Measurements from ENCODE around the gene S100A8. TPM values are rescaled to one million over a fixed set of nuclear protein-coding genes. Genes with fewer than 3 reads are reported as not detected.

The S100A8 gene
- total RNA-seq, 1 donor from 2014 or later, result not detected

DNA sequence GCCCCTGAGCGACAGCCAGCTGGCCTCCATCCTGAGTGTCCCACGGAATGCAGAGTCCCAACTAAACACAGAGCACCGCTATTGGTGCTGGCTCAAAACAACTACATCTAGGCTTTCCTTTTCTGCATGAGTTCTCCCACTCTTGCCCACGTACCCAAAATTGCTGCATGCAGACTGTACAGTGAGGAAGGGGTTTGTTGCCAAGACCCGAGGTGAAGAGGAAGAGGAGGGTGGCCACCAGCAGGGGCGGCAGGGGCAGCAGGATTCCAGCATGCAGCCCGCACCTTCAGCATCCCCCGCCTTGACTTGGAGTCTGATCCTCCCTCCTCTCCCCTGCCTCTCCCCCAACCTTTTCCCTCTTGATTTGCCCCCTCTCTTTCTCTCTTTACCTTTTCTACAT lies 25.2 kb downstream of the S100A8 start:
- Mint-ChIP-seq H3K9me3 (ENCODE audit: unreplicated experiment) (no peaks in the 10 kb centered on the region), H3K4me3 (ENCODE audit: unreplicated experiment) (no peak overlapping the region), H3K27ac (ENCODE audit: unreplicated experiment) (no peak overlapping the region), H3K4me1 (ENCODE audit: low read depth, unreplicated experiment) (no peaks in the 10 kb centered on the region), H3K36me3 (ENCODE audit: low read depth, unreplicated experiment) (peaks cover 2% of the 10 kb centered on the region), H3K27me3 (ENCODE audit: low read depth, unreplicated experiment) (peaks cover 59% of the 10 kb centered on the region)
- Histone ChIP-seq H4K20me1 (ENCODE audit: insufficient read depth, low read length) (no peaks in the 10 kb centered on the region), H3K79me2 (ENCODE audit: insufficient read depth, low read length) (no peaks in the 10 kb centered on the region), H3K27ac (ENCODE audit: low read depth, low read length) (no peak overlapping the region), H3K4me3 (ENCODE audit: insufficient read depth, low read depth, low read length) (no peak overlapping the region), H3K9ac (ENCODE audit: low read length) (no peak overlapping the region), H3K4me1 (ENCODE audit: insufficient read depth, low read length) (no peaks in the 10 kb centered on the region), H3K4me2 (ENCODE audit: low read length) (no peak overlapping the region), H3K36me3 (ENCODE audit: insufficient read depth, low read length) (no peaks in the 10 kb centered on the region), H3K27me3 (ENCODE audit: insufficient read depth, low read length) (no peaks in the 10 kb centered on the region), H3K9me3 (ENCODE audit: insufficient read depth, low read depth, low read length) (no peaks in the 10 kb centered on the region), H2AFZ (ENCODE audit: low read depth, low read length) (no peak overlapping the region)
- no peak for TF ChIP-seq CTCF (IDR thresholded peaks at IDR 0.05; ENCODE audit: insufficient read depth, low read depth, low read length)
- TF ChIP-seq EZH2 (IDR thresholded peaks at IDR 0.05; ENCODE audit: insufficient read depth, low read length), result no peak
- FAIRE-seq (no peak), DNase-seq (ENCODE audit: low read depth) (no peak)

DNA sequence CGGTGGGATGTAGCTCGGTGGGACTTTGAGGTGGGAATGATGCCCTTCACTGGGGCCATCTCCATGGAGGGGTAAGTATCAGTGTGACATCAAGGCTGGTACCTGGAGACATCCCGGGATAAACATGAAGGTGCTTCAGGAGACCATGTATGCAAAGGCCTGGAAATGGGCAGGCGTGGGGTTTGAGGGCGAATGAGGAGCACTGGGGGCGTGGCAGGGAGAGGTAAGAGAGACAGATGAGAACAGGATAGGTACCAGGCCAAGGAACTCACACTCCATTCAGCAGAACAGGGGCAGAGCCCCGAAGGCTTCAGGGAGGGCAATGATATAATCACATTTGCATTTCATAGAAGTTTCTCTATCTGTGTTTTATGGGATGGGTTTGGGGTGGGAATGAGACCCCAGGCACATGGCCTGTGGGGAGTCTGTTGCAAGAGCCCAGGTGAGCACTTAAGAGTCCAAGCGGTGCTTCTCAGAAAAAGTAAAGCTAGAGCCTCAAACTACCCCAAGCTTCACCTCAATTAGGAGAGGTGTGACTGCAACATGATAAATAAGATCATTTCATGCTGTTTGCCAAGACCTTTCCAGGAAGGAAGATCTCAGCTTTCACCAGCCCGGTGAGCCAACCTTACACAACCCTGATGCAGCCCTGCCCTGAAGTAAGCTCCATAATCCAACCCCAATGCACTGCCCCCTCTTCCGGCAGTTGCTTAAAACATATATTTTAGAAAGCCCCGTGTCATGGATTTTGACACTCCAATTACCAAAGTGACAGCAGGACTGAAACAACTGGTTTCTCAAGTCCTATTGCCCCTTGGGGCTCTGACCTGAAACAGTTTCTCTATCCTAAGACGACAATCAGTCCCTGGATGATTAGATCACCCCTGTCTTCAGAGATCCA lies 25.9 kb downstream of the S100A8 start:
- Histone ChIP-seq H3K9ac (ENCODE audit: low read length) (no peak overlapping the region), H3K79me2 (ENCODE audit: insufficient read depth, low read length) (no peaks in the 10 kb centered on the region), H3K27me3 (ENCODE audit: insufficient read depth, low read length) (no peaks in the 10 kb centered on the region), H3K4me1 (ENCODE audit: insufficient read depth, low read length) (no peaks in the 10 kb centered on the region), H3K4me3 (ENCODE audit: insufficient read depth, low read depth, low read length) (no peak overlapping the region), H4K20me1 (ENCODE audit: insufficient read depth, low read length) (no peaks in the 10 kb centered on the region), H3K27ac (ENCODE audit: low read depth, low read length) (no peak overlapping the region), H3K4me2 (ENCODE audit: low read length) (no peak overlapping the region), H2AFZ (ENCODE audit: low read depth, low read length) (no peak overlapping the region), H3K9me3 (ENCODE audit: insufficient read depth, low read depth, low read length) (no peaks in the 10 kb centered on the region), H3K36me3 (ENCODE audit: insufficient read depth, low read length) (no peaks in the 10 kb centered on the region)
- Mint-ChIP-seq H3K4me1 (ENCODE audit: low read depth, unreplicated experiment) (no peaks in the 10 kb centered on the region), H3K27me3 (ENCODE audit: low read depth, unreplicated experiment) (peaks cover 58% of the 10 kb centered on the region), H3K36me3 (ENCODE audit: low read depth, unreplicated experiment) (peaks cover 2% of the 10 kb centered on the region), H3K27ac (ENCODE audit: unreplicated experiment) (peak overlapping the region; percentile 43), H3K9me3 (ENCODE audit: unreplicated experiment) (no peaks in the 10 kb centered on the region), H3K4me3 (ENCODE audit: unreplicated experiment) (no peak overlapping the region)
- DNase-seq (ENCODE audit: low read depth) (no peak), FAIRE-seq (no peak)
- TF ChIP-seq EZH2 (IDR thresholded peaks at IDR 0.05; ENCODE audit: insufficient read depth, low read length), result no peak
- TF ChIP-seq CTCF (IDR thresholded peaks at IDR 0.05; ENCODE audit: insufficient read depth, low read depth, low read length), result no peak

DNA sequence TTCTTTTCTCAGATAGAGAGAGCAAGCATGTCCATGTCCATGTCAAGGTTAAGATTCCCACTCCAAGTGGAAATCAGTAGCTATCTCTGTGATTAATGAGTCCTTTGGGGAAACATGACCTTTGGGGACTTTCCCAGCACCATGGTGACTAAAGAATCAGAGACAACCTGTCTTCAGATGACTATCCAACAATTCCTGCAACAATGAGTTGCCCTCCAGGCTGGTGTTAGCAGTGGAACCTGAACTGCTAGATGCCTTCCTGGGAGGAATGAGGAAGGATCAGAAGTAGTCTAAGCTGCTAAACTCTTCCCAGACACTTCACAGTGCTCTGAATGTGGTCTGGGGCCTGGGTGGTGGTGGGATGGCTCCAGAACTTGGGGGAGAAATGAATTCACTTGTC lies 26.7 kb downstream of the S100A8 start:
- DNase-seq (ENCODE audit: low read depth), result no peak
- Histone ChIP-seq H3K9me3 (ENCODE audit: insufficient read depth, low read depth, low read length) (no peaks in the 10 kb centered on the region), H2AFZ (ENCODE audit: low read depth, low read length) (no peak overlapping the region), H3K4me3 (ENCODE audit: insufficient read depth, low read depth, low read length) (no peak overlapping the region), H3K9ac (ENCODE audit: low read length) (no peak overlapping the region), H3K27ac (ENCODE audit: low read depth, low read length) (no peak overlapping the region), H4K20me1 (ENCODE audit: insufficient read depth, low read length) (no peaks in the 10 kb centered on the region), H3K36me3 (ENCODE audit: insufficient read depth, low read length) (no peaks in the 10 kb centered on the region), H3K79me2 (ENCODE audit: insufficient read depth, low read length) (no peaks in the 10 kb centered on the region), H3K27me3 (ENCODE audit: insufficient read depth, low read length) (no peaks in the 10 kb centered on the region), H3K4me1 (ENCODE audit: insufficient read depth, low read length) (no peaks in the 10 kb centered on the region), H3K4me2 (ENCODE audit: low read length) (no peak overlapping the region)
- H3K27ac Mint-ChIP-seq (ENCODE audit: unreplicated experiment), result no peak overlapping the region
- no peak overlapping the region for H3K4me3 Mint-ChIP-seq (ENCODE audit: unreplicated experiment)
- TF ChIP-seq EZH2 (IDR thresholded peaks at IDR 0.05; ENCODE audit: insufficient read depth, low read length) (no peak), CTCF (IDR thresholded peaks at IDR 0.05; ENCODE audit: insufficient read depth, low read depth, low read length) (no peak)
- H3K36me3 Mint-ChIP-seq (ENCODE audit: low read depth, unreplicated experiment), result peaks cover 2% of the 10 kb centered on the region
- H3K9me3 Mint-ChIP-seq (ENCODE audit: unreplicated experiment), result no peaks in the 10 kb centered on the region
- H3K27me3 Mint-ChIP-seq (ENCODE audit: low read depth, unreplicated experiment), result peaks cover 57% of the 10 kb centered on the region
- no peak for FAIRE-seq
- no peaks in the 10 kb centered on the region for H3K4me1 Mint-ChIP-seq (ENCODE audit: low read depth, unreplicated experiment)
